ENCODE results near the gene DDX23. TPM values are rescaled to one million over a fixed set of nuclear protein-coding genes. Genes with fewer than 3 reads are reported as not detected.

The DDX23 gene
- total and polyA plus RNA-seq, 12 donors = 39.0 to 85.4 (median 66.4) TPM

- TF ChIP-seq CTCF (IDR thresholded peaks at IDR 0.05) (no peak), POLR2A (IDR thresholded peaks at IDR 0.05) (no peak)
- H3K9me3 ChIP-seq (replicated peaks in 1 of 3) = no peaks in the 10 kb centered on the region
- peak in 2 of 7 donors; percentile 29 to 42 for DNase-seq
- H3K4me1 ChIP-seq (replicated peaks in 1 of 2) = peaks cover 15 to 19% of the 10 kb centered on the region in 2 donors
- H3K27me3 ChIP-seq = no peaks in the 10 kb centered on the region
- no peaks in the 10 kb centered on the region for H3K36me3 ChIP-seq (replicated peaks in 1 of 2)
- H3K27ac ChIP-seq = no peak overlapping the region
- H3K4me3 ChIP-seq = peak overlapping the region in 2 of 4 donors; percentile 43 to 75
- WGBS, 4 donors = 14 to 39% (median 21%) methylated on average over 13 to 37 of the region's 37 CpGs
- intact Hi-C loops (cut with DNase I) = no loop called here
Measured at GRCh38 chr12:48818831-48819590, 33.0 kb downstream of the DDX23 start.

GRCh38 chr12:48817873-48818830 lies 33.8 kb downstream of the DDX23 start, which contains the start of gene CACNB3:
Gene CACNB3 (plus strand): TSS chr12:48818496. CDS start chr12:48818930, 434 bp downstream.
- H3K27ac ChIP-seq = no peak within 1 kb of the TSS

GRCh38 chr12:48816143-48816854 lies 35.7 kb downstream of the DDX23 start:
- H3K36me3 ChIP-seq (replicated peaks in 1 of 2) = no peaks in the 10 kb centered on the region
- no peaks in the 10 kb centered on the region for H3K27me3 ChIP-seq
- H3K4me3 ChIP-seq = peak overlapping the region in 1 of 4 donors; percentile 79
- H3K4me1 ChIP-seq (replicated peaks in 1 of 2) = peaks cover 16 to 24% of the 10 kb centered on the region in 2 donors
- WGBS, 4 donors = 80 to 98% (median 88%) methylated on average over 3 of the region's 3 CpGs
- intact Hi-C loops (cut with DNase I) = no loop called here
- TF ChIP-seq CTCF (IDR thresholded peaks at IDR 0.05) (no peak), POLR2A (IDR thresholded peaks at IDR 0.05) (no peak)
- no peaks in the 10 kb centered on the region for H3K9me3 ChIP-seq (replicated peaks in 1 of 3)
- no peak overlapping the region for H3K27ac ChIP-seq
- DNase-seq = no peak

More at GRCh38 chr12:48817873-48818830, 33.8 kb downstream of the DDX23 start, which contains the start of gene CACNB3:
- Histone ChIP-seq H3K9me3 (replicated peaks in 1 of 3) (no peaks in the 10 kb centered on the region), H3K4me3 (peak within 1 kb of the TSS in 3 of 4 donors; percentile 43 to 75 (median 56)), H3K36me3 (replicated peaks in 1 of 2) (no peaks in the 10 kb centered on the region), H3K4me1 (replicated peaks in 1 of 2) (peaks cover 15 to 23% of the 10 kb centered on the region in 2 donors), H3K27me3 (no peaks in the 10 kb centered on the region)
- DNase-seq = peak; percentile 45 to 78 (median 60)
- TF ChIP-seq CTCF (IDR thresholded peaks at IDR 0.05) (no peak), POLR2A (IDR thresholded peaks at IDR 0.05) (no peak)
- intact Hi-C loops (cut with DNase I) = no loop called here
- 1% methylated on average over 40 to 78 of the region's 79 CpGs for WGBS, 4 donors
